ENCODE results near the gene UBAP2L. TPM values are rescaled to one million over a fixed set of nuclear protein-coding genes. Genes with fewer than 3 reads are reported as not detected.

Gene UBAP2L
- total and polyA plus RNA-seq, 9 of the 15 experiments (the other 6 are each of a cell fraction or from before 2014, with no cell fraction given), result 75.0 to 245 (median 119) TPM

DNA sequence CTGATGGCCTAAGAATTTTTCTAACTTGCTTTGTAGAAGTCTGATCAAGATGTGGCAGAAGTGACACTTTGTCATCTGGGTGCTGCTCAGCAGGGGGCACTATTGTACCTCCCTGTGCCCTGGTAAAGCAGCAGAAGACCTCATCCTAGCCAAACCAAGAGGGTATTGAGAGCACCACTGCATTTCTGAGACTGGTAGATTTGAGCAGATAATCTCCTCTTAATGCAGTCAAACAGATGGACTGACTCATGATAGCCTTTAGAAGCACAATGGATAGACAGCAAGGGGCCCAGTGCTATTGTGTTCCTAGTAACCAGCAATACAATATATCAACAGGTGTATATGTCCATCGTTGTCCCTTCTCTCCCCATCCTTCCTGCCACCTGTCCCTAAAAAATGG, 34.6 kb upstream of the UBAP2L start (continued):
- no peak for TF ChIP-seq PRPF4 (IDR thresholded peaks at IDR 0.05; ENCODE audit: insufficient read depth, low read depth, low read length, poor library complexity, severe bottlenecking)
- no peak for TF ChIP-seq POLR2B (IDR thresholded peaks at IDR 0.05; ENCODE audit: low read depth, partially characterized antibody)
- TF ChIP-seq, protein P1, sequence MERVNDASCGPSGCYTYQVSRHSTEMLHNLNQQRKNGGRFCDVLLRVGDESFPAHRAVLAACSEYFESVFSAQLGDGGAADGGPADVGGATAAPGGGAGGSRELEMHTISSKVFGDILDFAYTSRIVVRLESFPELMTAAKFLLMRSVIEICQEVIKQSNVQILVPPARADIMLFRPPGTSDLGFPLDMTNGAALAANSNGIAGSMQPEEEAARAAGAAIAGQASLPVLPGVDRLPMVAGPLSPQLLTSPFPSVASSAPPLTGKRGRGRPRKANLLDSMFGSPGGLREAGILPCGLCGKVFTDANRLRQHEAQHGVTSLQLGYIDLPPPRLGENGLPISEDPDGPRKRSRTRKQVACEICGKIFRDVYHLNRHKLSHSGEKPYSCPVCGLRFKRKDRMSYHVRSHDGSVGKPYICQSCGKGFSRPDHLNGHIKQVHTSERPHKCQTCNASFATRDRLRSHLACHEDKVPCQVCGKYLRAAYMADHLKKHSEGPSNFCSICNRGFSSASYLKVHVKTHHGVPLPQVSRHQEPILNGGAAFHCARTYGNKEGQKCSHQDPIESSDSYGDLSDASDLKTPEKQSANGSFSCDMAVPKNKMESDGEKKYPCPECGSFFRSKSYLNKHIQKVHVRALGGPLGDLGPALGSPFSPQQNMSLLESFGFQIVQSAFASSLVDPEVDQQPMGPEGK (CRISPR knock-in tag; IDR thresholded peaks at IDR 0.05; ENCODE audit: borderline replicate concordance), result no peak
- no peak for TF ChIP-seq NR2F6 (CRISPR knock-in tag; IDR thresholded peaks at IDR 0.05)
- TF ChIP-seq ERF (CRISPR knock-in tag; IDR thresholded peaks at IDR 0.05), result no peak
- TF ChIP-seq, protein P2, sequence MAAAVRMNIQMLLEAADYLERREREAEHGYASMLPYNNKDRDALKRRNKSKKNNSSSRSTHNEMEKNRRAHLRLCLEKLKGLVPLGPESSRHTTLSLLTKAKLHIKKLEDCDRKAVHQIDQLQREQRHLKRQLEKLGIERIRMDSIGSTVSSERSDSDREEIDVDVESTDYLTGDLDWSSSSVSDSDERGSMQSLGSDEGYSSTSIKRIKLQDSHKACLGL (CRISPR knock-in tag; IDR thresholded peaks at IDR 0.05; ENCODE audit: borderline replicate concordance, poor library complexity, severe bottlenecking), result no peak

GRCh38 chr1:154186852-154187501, 33.8 kb upstream of the UBAP2L start:
- Histone ChIP-seq H2AFZ (ENCODE audit: low read depth, low read length) (peak overlapping the region; percentile 36; the same call in 1 of the 2 replicates), H4K20me1 (replicated peaks; ENCODE audit: control insufficient read depth, insufficient read depth, low read length) (peaks cover 9% of the 10 kb centered on the region), H3K9me1 (ENCODE audit: control insufficient read depth, insufficient read depth, low read length) (no peaks in the 10 kb centered on the region), H3K9ac (ENCODE audit: insufficient read depth in 1 of 2, low read depth in 2 of 2, low read length in 2 of 2) (no peak overlapping the region), H3K4me2 (ENCODE audit: insufficient read depth, low read length) (peak overlapping the region; percentile 58), H3K27ac (ENCODE audit: extremely low read depth, low read depth, low read length) (peak overlapping the region; percentile 46), H3K27me3 (ENCODE audit: control insufficient read depth in 2 of 2, insufficient read depth in 2 of 2, low read length in 2 of 2) (no peaks in the 10 kb centered on the region), H3K9me3 (replicated peaks; ENCODE audit: control insufficient read depth, insufficient read depth, low read depth, low read length) (no peaks in the 10 kb centered on the region), H3K4me3 (no peak overlapping the region), H3K79me2 (ENCODE audit: control insufficient read depth, insufficient read depth, low read length) (peaks cover 11% of the 10 kb centered on the region), H3K4me1 (replicated peaks in 1 of 2; ENCODE audit: control insufficient read depth in 2 of 2, insufficient read depth in 2 of 2, low read length in 2 of 2) (peaks cover 11 to 30% of the 10 kb centered on the region in 2 experiments; a peak in 4 of 5 replicates), H3K36me3 (ENCODE audit: control insufficient read depth, insufficient read depth, low read length) (no peaks in the 10 kb centered on the region)
- CTCF ChIA-PET (ENCODE audit: low intra/inter-chr PET ratio), result interaction anchor here (1.9 kb wide), 1 partner anchor 85 kb away, joined by 15 read pairs; the partner anchor contains the start of gene HAX1
- ATAC-seq, result no peak; the same call in 2 of the 3 replicates
- POLR2A ChIA-PET, result interaction anchor here (0.9 to 1.3 kb wide), 2 partner anchors 9 to 196 kb away, joined by 3 to 4 read pairs; partner anchors contain the start of gene RPS27
- BruUV-seq (replicated peaks), result no TSS peak
- intact Hi-C loops (cut with micrococcal nuclease) (loop anchor here (1.0 to 5.0 kb wide), 4 partner anchors 35 to 165 kb away; partner anchors contain the start of genes HAX1 and UBAP2L), in situ Hi-C loops (cut with MboI) (no loop called here)
- FAIRE-seq, result peak; percentile 78
- WGBS (ENCODE audit: insufficient coverage, low coverage, missing lambda C conversion rate), result 4% methylated on average over 2 of the region's 2 CpGs
- peak in 2 of 4 experiments; percentile 65 to 84 for DNase-seq (ENCODE audit: extremely low read depth in 1 of 4, low spot score in 3 of 4)
- TF ChIP-seq PTRF (tag; IDR thresholded peaks at IDR 0.05) (no peak), CSDE1 (IDR thresholded peaks at IDR 0.05) (no peak), CHD2 (IDR thresholded peaks at IDR 0.05; ENCODE audit: low read depth, low read length) (no peak), POLR2AphosphoS2 (IDR thresholded peaks at IDR 0.05; ENCODE audit: low read length) (no peak), ZNF197 (CRISPR knock-in tag; IDR thresholded peaks at IDR 0.05; ENCODE audit: low read depth) (no peak), FOXM1 (IDR thresholded peaks at IDR 0.05; ENCODE audit: low read depth) (peak; percentile 78), FOXM1 (CRISPR knock-in tag; IDR thresholded peaks at IDR 0.05; ENCODE audit: low read depth) (no peak), ZNF140 (CRISPR knock-in tag; IDR thresholded peaks at IDR 0.05) (no peak), CBX8 (IDR thresholded peaks at IDR 0.05; ENCODE audit: borderline replicate concordance, extremely low read depth, low read depth, low read length, poor library complexity, severe bottlenecking) (no peak), POLR2H (tag; IDR thresholded peaks at IDR 0.05; ENCODE audit: low read depth) (no peak), RBFOX2 (IDR thresholded peaks at IDR 0.05; ENCODE audit: low read depth, low read length) (no peak), ZNF57 (CRISPR knock-in tag; IDR thresholded peaks at IDR 0.05) (no peak)
